Activated CD8-positive, alpha-beta memory T cell treated with anti-CD3 and anti-CD28 coated beads for 4 hours (primary cell): Measurements from ENCODE around the gene DRD1.
"Not testable (repeated sequence)": the region's sequence is repeated elsewhere in the genome, so short reads cannot be mapped to it uniquely, and the experiment has no call there.

Experiments used
- DNase-seq, 2 donors: peaks; one replicate each; pipeline ENCODE4 v3.0.0-alpha.2; 2020; ENCODE audit warnings: low read depth in 2 of 2

The DRD1 gene

GRCh38 chr5:175467983-175468690, 24.2 kb upstream of the DRD1 start:
- DNase-seq = no peak

GRCh38 chr5:175466700-175467318, 22.8 kb upstream of the DRD1 start:
- DNase-seq = no peak

- DNase-seq = no peak
Observed at GRCh38 chr5:175465282-175465681, 21.3 kb upstream of the DRD1 start.

- no peak for DNase-seq
Observed at GRCh38 chr5:175464942-175465233, 20.9 kb upstream of the DRD1 start.

GRCh38 chr5:175464074-175464941, 20.3 kb upstream of the DRD1 start:
- peak; percentile 35 to 45 for DNase-seq

- DNase-seq = no peak
Observed at GRCh38 chr5:175463641-175464040, 19.7 kb upstream of the DRD1 start.

GRCh38 chr5:175461370-175461769, 17.4 kb upstream of the DRD1 start:
- DNase-seq = no peak

- no peak for DNase-seq
Observed at GRCh38 chr5:175460552-175460951, 16.6 kb upstream of the DRD1 start.

- no peak for DNase-seq
Observed at GRCh38 chr5:175460126-175460525, 16.1 kb upstream of the DRD1 start.

GRCh38 chr5:175457466-175457865, 13.5 kb upstream of the DRD1 start:
- DNase-seq = no peak

- no peak for DNase-seq
Observed at GRCh38 chr5:175456105-175456742, 12.2 kb upstream of the DRD1 start.

- DNase-seq = not testable (repeated sequence)
Observed at GRCh38 chr5:175454338-175454737, 10.4 kb upstream of the DRD1 start.

- no peak for DNase-seq
Observed at GRCh38 chr5:175452166-175452565, 8.2 kb upstream of the DRD1 start.

GRCh38 chr5:175448276-175448675, 4.3 kb upstream of the DRD1 start:
- DNase-seq = no peak

GRCh38 chr5:175447571-175447970, 3.6 kb upstream of the DRD1 start:
- DNase-seq = no peak

- not testable (repeated sequence) for DNase-seq
Observed at GRCh38 chr5:175446378-175446777, 2.4 kb upstream of the DRD1 start.

- DNase-seq = no peak
Observed at GRCh38 chr5:175444905-175445456, 999 bp upstream of the DRD1 start.

- no peak for DNase-seq
Observed at GRCh38 chr5:175443514-175444059, 395 bp downstream of the DRD1 start.

GRCh38 chr5:175438234-175438857, 5.6 kb downstream of the DRD1 start:
- DNase-seq = no peak

- DNase-seq = no peak
Observed at GRCh38 chr5:175436359-175436758, 7.6 kb downstream of the DRD1 start.

- DNase-seq = no peak
Observed at GRCh38 chr5:175434800-175435199, 9.2 kb downstream of the DRD1 start.
